GM21786 (cell line): ENCODE measurements around the gene GNAT3.

ENCODE experiments used
- ATAC-seq: cut with Tn5 transposase; IDR thresholded peaks from one replicate; pipeline ENCODE4 v1.9.1; 2021; ENCODE audit not compliant: unreplicated experiment

The GNAT3 gene

DNA sequence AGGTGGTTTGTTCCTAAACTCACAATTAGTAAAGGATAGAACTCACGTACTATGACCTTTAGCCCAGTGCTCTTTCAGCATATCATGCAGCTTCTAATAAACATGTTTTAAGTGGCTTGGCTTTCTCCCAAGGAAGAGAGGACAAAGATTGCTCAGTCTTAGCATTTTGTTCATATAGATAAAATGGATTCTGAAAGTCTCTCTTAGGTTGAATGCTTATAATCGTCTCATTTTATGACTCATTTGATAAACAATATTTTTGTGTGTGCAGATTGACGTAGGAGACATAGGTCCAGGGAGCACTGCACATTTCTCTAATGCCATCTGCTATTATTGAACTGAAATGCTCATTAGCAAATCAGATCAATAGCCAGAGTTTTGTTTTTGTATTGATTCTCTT is 44.8 kb downstream of the GNAT3 start:
- ATAC-seq, result no peak

DNA sequence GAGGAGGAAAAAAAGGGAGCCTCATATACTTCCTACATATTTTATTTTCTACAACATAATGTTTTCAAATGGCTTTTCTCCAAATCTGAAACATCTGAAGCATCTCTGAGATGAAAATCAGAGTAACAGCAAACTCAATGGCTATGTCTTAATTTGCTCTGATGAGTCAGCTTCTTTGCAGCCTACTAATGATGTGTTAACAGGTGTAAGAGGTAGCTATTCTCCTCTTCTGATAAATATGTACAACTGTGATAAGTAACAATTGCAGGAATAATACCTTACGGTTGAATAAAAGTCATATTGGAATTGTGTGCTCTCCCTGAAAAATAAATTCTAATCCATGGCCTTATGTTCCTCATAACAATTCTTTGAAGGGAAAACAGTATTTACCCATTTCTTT is 45.2 kb downstream of the GNAT3 start:
- no peak for ATAC-seq

DNA sequence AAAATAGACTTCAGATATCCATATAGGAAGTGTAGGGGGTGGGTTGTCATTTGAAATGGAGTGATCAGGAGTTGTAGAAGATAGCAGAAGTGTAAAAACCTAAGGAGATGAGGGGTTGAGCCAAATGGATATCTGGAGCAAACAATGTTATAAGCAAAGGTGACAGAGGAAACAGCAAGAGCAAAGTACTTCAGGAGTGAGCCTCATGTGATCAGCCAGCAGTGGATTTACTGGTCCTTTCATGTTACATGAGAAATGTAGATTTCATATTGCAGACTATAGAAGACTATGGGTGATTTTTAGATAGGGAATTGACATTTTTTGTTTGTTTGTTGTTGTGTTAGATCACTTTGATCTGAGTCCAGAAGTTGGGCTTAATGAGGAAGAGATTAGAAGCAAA is 47.7 kb downstream of the GNAT3 start:
- ATAC-seq, result no peak

DNA sequence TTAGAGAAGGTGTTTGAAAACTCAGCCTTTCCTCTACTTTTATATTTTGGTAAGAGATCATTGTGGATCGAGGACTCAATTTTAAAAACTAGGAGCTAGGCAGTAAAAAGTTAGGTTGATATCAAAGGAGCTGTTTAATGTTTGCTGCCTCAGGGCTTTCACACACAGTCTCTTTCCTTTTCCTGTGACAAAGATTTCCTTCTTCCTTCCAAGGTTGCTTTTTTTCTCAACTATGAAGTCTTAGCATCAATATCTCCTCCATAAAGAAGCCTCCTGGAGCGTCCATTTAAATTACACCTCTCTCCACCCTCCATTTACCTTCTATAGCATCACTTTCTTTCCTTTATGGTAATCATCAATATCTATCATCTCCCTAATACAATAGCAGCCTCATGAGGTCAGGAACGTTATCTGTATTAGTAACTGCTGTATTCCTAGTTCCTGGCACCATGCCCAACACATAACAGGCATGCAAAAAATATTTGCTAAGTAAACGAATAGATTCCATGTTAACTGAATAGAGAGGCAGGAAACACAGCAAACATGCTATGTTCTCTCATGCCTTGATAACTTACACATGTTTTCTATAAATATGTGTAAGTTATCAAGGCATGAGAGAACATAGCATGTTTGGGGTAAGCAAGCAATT is 48.5 kb downstream of the GNAT3 start:
- ATAC-seq, result no peak

DNA sequence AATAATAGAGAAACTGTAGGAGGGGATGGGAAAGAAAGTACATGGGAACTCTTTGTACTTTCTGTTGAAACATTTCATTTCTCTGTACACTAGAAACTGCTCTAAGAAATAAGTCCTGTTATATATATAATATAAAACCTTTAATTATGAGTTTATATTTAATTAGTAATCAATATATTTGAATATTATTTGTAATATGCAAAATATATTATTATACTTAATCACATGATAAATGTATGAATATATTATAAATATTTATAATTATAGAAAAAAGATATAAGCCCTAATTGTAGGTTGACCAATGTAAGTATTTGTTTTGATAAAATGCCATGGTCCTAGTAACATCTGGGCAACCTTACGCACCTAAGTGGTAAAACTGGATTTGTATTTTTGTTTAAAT is 51.0 kb downstream of the GNAT3 start:
- no peak for ATAC-seq

- no peak for ATAC-seq
Measured at GRCh38 chr7:80459776-80460510, 51.9 kb downstream of the GNAT3 start.

GRCh38 chr7:80458822-80459725 is 52.8 kb downstream of the GNAT3 start:
- no peak for ATAC-seq

- ATAC-seq, result no peak
Measured at GRCh38 chr7:80453699-80454340, 58.0 kb downstream of the GNAT3 start.

DNA sequence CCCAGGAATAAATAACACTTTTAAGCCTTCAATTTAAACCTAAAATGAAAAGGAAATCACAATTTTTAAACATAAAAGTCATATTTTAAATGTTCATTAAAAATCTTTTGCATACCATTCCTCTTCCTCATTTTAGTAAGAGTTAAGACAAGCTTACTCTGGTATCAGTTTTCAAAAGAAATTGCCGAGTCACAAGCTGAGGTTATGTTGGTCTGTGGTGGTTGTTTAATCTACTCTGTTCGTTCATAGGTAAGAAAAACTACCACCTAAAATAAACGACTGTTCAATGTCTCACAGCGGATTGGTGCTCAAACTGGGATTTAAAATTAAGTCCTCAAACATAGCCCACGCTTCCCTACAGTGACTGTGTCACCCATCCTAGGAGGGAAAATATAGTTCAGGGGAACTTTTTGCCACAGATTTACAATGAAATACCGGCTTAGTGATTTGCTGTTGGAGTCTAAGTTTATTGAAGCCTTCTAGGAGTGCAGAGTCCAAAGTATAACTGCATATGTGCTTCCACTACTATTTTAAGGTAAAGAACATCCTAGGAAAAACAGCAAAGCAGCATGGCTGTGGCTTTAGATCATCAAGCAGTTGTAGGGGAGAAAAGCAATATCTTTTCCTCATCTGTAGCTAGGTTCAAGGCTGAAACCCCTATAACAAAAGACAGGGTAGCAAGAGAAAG is 61.1 kb downstream of the GNAT3 start:
- no peak for ATAC-seq

- no peak for ATAC-seq
Measured at GRCh38 chr7:80449836-80450235, 62.0 kb downstream of the GNAT3 start.

DNA sequence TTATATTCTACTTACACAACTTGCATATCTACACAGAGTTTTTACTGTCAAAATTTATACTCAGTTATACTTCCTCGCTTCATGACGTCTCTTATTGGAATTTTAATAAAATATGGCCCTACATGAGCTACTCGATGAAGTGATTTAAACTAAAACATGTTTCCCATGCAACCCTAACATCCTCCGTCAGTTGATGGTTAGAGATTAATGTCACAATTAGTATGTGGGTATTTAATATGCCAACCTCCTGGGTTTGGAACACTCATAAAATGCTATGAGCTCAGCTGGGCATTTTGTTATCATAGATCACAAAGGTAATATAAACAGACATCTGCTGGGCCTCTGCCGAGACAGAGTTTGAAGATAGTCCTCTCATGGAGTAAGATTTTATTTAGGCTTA is 66.5 kb downstream of the GNAT3 start:
- no peak for ATAC-seq

GRCh38 chr7:80444811-80445210 is 67.1 kb downstream of the GNAT3 start:
- no peak for ATAC-seq

- ATAC-seq, result no peak
Measured at GRCh38 chr7:80443325-80443724, 68.5 kb downstream of the GNAT3 start.

DNA sequence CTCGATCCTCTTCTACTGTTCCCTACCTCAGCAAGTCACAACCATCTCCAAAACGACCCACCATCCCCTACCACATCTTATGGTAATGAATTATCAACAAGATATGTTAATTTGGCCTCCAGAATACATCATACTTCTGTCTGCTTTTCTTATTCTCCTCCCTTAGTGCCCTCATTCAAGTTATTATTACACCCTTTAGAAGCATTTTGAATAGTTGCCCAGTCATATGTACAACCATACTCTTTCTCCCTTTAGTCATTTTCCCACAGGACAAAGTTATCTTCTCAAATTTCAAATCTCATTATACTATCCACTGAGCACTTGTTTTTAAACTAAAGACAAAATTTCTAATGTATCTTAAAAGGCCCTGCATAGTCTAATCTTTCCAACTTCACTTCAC is 71.0 kb downstream of the GNAT3 start:
- ATAC-seq, result no peak

DNA sequence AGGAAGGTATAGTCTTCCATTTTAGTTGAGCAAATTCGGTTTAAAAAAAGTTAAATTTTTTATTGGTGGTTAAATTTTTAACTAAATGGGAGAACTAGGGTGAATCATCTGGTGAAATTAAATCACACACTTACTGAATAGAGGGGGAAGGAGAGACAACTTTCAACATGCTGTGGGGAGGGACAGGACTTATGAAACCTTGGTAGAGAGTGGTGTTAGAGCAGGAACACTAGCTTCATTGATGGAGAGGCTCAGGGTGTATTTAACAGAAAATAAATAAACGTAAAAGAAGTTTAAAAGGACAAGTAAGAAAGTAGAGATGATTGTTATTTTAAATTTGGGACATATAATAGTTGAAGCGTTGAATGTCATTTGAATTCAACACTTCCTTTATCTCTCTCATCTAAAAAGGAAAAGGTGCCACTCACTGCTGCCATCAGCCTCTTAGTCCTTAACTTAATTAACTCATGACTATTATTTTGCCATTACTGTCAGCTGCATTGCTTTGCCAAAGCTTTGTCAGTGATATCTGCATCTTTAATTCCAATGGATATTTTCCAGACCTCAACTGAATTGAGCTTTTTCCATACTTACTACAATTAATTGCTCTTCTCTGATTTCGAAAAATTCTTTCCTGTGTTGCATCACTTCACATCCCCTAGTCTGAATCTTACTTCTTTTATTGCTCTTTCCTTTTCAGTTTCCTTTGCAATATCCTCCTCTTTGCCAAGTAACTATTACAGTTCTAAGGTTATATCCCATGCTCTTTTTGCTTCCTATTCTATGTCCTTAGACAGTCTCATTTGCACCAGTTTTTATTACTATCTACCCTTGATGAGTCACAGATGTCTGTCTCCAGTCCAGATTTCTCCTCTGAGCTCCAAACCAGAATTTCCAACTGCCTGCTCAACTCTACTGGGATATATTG is 71.7 kb downstream of the GNAT3 start:
- no peak for ATAC-seq

DNA sequence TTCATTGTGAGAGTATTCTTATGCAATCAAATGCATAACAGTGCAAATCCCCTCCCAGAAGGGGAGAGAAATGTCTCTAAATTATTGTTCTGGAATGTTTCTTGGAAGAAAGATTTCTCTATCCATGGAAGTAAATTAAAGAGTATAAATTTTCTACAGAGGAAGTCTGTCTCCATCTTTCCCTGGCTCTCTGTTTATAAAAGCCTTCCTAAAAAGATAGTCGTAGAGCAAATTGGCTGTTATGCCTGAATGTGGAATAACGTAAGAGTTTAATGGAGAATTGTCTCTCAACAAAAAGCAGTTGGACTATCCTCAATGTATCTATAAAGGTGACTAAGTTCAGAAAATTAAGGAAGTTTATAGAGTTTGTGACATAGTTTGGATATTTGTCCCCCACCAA is 76.3 kb downstream of the GNAT3 start:
- no peak for ATAC-seq

GRCh38 chr7:80434047-80434446 is 77.8 kb downstream of the GNAT3 start:
- ATAC-seq, result no peak

DNA sequence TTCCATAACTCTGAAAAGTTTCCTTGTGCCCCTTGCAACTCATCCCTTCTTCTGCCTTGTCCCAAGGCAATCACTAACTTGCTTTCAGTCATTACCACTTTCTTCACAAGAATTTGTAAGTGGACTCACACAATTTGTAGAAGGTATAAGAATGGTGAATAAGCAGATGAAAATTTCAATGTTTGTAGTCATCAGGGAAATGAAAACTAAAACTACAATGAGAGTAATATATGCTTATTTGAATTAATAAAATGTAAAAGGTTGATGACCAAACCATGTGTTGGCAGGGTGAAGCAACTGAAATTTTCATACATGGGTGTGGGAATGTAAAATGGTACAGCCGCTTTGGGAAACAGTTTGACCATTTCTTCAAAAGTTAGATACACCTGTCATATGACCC is 79.7 kb downstream of the GNAT3 start:
- ATAC-seq, result no peak

DNA sequence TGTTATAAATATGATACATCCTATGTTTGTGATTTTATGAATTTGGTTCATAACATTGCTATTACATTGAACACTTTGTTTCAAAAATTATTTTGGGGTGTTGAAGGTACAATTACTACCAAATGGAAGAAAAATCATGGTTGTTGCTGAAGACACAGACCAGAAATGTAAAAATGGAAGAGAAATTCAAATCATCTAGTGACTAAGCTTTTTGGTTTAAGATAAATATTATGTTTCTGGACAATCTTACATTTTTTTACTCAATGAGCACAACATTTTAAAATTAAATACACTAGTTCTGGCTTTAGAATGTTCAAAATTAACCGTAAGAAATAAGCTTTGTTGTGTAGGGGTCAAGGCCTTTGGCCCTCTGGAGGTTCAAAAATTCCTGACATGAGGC is 82.7 kb downstream of the GNAT3 start:
- no peak for ATAC-seq
